Aorta (tissue), 5 donors: ENCODE results near the gene MEIKIN. TPM values are rescaled to one million over a fixed set of nuclear protein-coding genes. Genes with fewer than 3 reads are reported as not detected.
"Not testable (repeated sequence)": the region's sequence is repeated elsewhere in the genome, so short reads cannot be mapped to it uniquely, and the experiment has no call there.

Source experiments
- ATAC-seq: fragments of 200-7000 bp; cut with Tn5 transposase; one replicate; pipeline ENCODE4 v1.9.1; 2022; ENCODE audit warnings: moderate library complexity; ENCODE audit not compliant: low FRiP score
- DNase-seq, 2 donors: peaks; one replicate each; pipeline ENCODE4 v3.0.0-alpha.2; 2020
- H3K27ac ChIP-seq, 2 donors: one replicate each; pipeline ENCODE4 v1.5.1; 2013; ENCODE audit warnings: low read length in 2 of 2, mild to moderate bottlenecking in 2 of 2, moderate library complexity in 2 of 2, control low read depth in 1 of 2, inconsistent platforms in 1 of 2, low read depth in 1 of 2
- H3K27me3 ChIP-seq, 2 donors: one replicate each; pipeline ENCODE4 v1.6.1; 2013; ENCODE audit warnings: control low read depth in 1 of 2, low read length in 1 of 2, mild to moderate bottlenecking in 1 of 2, moderate library complexity in 1 of 2; ENCODE audit not compliant: insufficient read depth in 2 of 2, control insufficient read depth in 1 of 2
- H3K36me3 ChIP-seq, 2 donors: one replicate each; pipeline ENCODE4 v1.6.1; 2013; ENCODE audit warnings: control low read depth in 1 of 2, low read length in 1 of 2, mild to moderate bottlenecking in 1 of 2; ENCODE audit not compliant: insufficient read depth in 2 of 2, control insufficient read depth in 1 of 2
- H3K4me1 ChIP-seq, 2 donors: one replicate each; pipeline ENCODE4 v1.6.1; 2013; ENCODE audit warnings: low read length in 2 of 2, control low read depth in 1 of 2, mild to moderate bottlenecking in 1 of 2, moderate library complexity in 1 of 2; ENCODE audit not compliant: insufficient read depth in 2 of 2, control insufficient read depth in 1 of 2
- H3K4me3 ChIP-seq, 2 donors: one replicate each; pipeline ENCODE4 v1.5.1; 2013; ENCODE audit warnings: low read length in 2 of 2, control low read depth in 1 of 2, mild to moderate bottlenecking in 1 of 2
- H3K9me3 ChIP-seq: one replicate; pipeline ENCODE4 v1.6.1; 2013; ENCODE audit warnings: mild to moderate bottlenecking, low read length; ENCODE audit not compliant: control insufficient read depth
- WGBS, 2 donors: extraction: QIAGEN DNeasy Blood & Tissue Kit; methylation state at CpG; one replicate each; pipeline ENCODE4 v1.1.7; 2013; 5-methylcytosine and 5-hydroxymethylcytosine counted together
- intact Hi-C, 2 donors: fragments of 100-400 bp; cut with DNase I; formaldehyde crosslinking; loops; one replicate each; pipeline versions ENCODE4 v1.14.2 to v1.15.0; 2022
- polyA plus RNA-seq, 2 donors: library from polyadenylated mRNA; stranded (reverse); fragments of 200-250 nt; gene quantifications; one replicate each; pipeline ENCODE4 v1.2.3, GENCODE V29; 2013
- total RNA-seq, 2 donors: library from RNA; stranded (reverse); fragmentation: NEBNext Ultra II Directional; extraction: Animal tissue kit (Norgen Biotek cat#: 25700); gene quantifications; one replicate each; pipeline ENCODE4 v1.2.1, GENCODE V29; 2021
- donor health status: healthy with polysubstance abuse.
- donor health status: Bipolar disorder and iron deficiency.
- donor health status: DM: no; HTN: no; CAD: no.
- donor health status: DM: no; HTN: no; CAD: no.
- donor health status: DM: yes; HTN: yes; CAD: no.

The MEIKIN gene
- total and polyA plus RNA-seq, 4 donors: 1.2 to 3.4 TPM; not detected in 2

DNA sequence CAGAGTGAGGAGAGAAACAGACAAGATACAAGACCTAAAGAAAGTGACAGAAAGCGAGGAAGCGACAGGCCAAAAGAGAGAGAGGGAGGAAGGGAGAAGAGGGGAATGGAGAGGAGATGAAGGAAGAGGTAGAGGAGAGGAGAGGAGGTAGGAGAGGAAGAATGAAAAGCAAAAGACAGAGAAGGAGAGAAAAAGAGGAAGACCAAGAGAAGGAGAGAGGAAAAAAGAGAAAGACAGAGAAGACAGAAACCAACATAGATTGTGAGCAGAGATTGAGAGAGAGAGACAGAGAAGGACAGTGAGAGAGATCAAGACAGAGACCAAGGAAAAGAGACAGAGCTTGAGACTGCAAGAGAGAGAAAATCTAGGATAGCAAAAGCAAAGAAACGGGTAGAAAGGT, 90.0 kb downstream of the MEIKIN start:
- intact Hi-C loops: no loop called here
- DNase-seq (no peak), ATAC-seq (no peak)
- H3K36me3 ChIP-seq: no peaks in the 10 kb centered on the region
- no peaks in the 10 kb centered on the region for H3K27me3 ChIP-seq
- 89 to 91% methylated on average over 3 of the region's 3 CpGs for WGBS, 2 donors
- H3K4me1 ChIP-seq: no peaks in the 10 kb centered on the region
- H3K9me3 ChIP-seq: no peaks in the 10 kb centered on the region
- H3K4me3 ChIP-seq: no peak overlapping the region
- H3K27ac ChIP-seq: no peak overlapping the region

DNA sequence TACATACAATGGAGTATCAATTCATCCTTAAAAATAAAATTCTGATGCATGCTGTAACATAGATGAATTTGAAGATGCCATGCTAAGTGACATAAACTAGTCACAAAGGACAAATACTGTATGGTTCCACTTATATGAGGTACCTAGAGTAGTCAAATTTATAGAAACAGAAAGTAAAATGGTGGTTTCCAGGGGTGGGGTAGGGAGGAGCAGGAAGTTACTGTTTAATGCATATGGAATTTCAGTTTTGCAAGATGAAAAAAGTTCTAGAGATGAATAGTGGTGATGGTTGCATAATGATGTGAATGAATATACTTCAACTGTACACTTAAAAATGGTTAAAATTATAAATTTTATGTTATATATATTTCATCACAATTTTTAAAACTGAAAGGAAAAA, 91.3 kb downstream of the MEIKIN start:
- ATAC-seq (no peak), DNase-seq (no peak)
- Histone ChIP-seq H3K4me1 (no peaks in the 10 kb centered on the region), H3K27ac (no peak overlapping the region), H3K27me3 (no peaks in the 10 kb centered on the region), H3K36me3 (no peaks in the 10 kb centered on the region), H3K9me3 (no peaks in the 10 kb centered on the region), H3K4me3 (no peak overlapping the region)
- intact Hi-C loops: no loop called here

DNA sequence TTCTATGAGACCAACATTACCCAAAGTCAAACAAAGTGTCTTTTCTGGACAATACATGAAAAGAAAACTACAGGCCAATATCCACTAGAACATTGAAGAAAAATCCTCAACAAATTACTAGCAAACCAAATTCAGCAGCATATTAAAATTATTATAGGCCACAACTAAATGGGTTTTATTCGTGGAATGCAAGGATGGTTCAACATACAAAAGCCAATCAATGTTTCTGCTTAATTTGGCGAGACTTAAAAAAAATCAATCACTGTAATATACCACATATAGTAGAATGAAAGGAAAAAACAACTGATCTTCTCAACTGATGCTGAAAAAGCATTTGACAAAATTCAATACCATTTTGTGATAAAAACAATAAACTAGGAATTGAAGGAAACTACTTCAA, 96.8 kb downstream of the MEIKIN start:
- ATAC-seq: no peak
- intact Hi-C loops: no loop called here
- no peak overlapping the region for H3K27ac ChIP-seq

GRCh38 chr5:131846536-131846935, 98.9 kb downstream of the MEIKIN start:
- Histone ChIP-seq H3K36me3 (no peaks in the 10 kb centered on the region), H3K4me1 (no peaks in the 10 kb centered on the region), H3K27me3 (no peaks in the 10 kb centered on the region), H3K4me3 (no peak overlapping the region), H3K27ac (no peak overlapping the region), H3K9me3 (peaks cover 6% of the 10 kb centered on the region)
- WGBS, 2 donors: 51 to 67% methylated on average over 1 of the region's 1 CpG
- no peak for DNase-seq
- no peak for ATAC-seq
- intact Hi-C loops: no loop called here

More for the DNA sequence above, 96.8 kb downstream of the MEIKIN start:
- H3K4me3 ChIP-seq: no peak overlapping the region
- H3K9me3 ChIP-seq: peaks cover 6% of the 10 kb centered on the region
- H3K36me3 ChIP-seq: no peaks in the 10 kb centered on the region
- no peaks in the 10 kb centered on the region for H3K27me3 ChIP-seq
- DNase-seq: no peak
- 71 to 73% methylated on average over 2 of the region's 2 CpGs for WGBS, 2 donors
- H3K4me1 ChIP-seq: no peaks in the 10 kb centered on the region

- no peak for DNase-seq
- H3K4me1 ChIP-seq: no peaks in the 10 kb centered on the region
- H3K27me3 ChIP-seq: no peaks in the 10 kb centered on the region
- no peak for ATAC-seq
- H3K27ac ChIP-seq: no peak overlapping the region
- H3K9me3 ChIP-seq: peaks cover 6% of the 10 kb centered on the region
- intact Hi-C loops: no loop called here
- H3K36me3 ChIP-seq: no peaks in the 10 kb centered on the region
- H3K4me3 ChIP-seq: no peak overlapping the region
These were observed 99.6 kb downstream of the MEIKIN start for GRCh38 chr5:131845828-131846227.

- H3K4me1 ChIP-seq, intact Hi-C loops, H3K9me3 ChIP-seq, H3K4me3 ChIP-seq, DNase-seq, H3K27me3 ChIP-seq, ATAC-seq, H3K27ac ChIP-seq, H3K36me3 ChIP-seq: not testable (repeated sequence)
- WGBS, 2 donors: 88 to 91% methylated on average over 1 of the region's 1 CpG
These were observed 102.5 kb downstream of the MEIKIN start for GRCh38 chr5:131842971-131843370.

DNA sequence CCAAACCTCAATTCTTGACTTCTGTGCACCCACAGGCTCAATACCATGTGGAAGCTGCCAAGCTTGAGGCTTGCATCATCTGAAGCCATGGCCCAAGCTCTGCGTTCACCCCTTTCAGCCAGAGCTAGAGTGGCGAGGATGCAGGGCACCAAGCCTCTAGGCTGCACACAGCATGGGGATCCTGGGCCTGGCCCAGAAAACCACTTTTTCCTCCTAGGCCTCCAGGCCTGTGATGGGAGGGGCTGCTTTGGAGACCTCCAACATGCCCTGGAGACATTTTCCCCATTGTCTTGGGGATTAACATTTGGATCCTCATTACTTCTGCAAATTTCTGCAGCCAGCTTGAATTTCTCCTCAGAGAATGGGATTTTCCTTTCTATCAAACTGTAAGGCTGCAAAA, 112.8 kb downstream of the MEIKIN start:
- intact Hi-C loops: loop anchor here in 1 of 2 donors (10.0 kb wide), 1 partner anchor 162 kb away; no protein-coding TSS in a partner anchor
- not testable (repeated sequence) for H3K4me1 ChIP-seq, DNase-seq, H3K27ac ChIP-seq, H3K27me3 ChIP-seq, H3K9me3 ChIP-seq, H3K36me3 ChIP-seq, ATAC-seq, H3K4me3 ChIP-seq
- WGBS, 2 donors: 86 to 95% methylated on average over 2 of the region's 2 CpGs

DNA sequence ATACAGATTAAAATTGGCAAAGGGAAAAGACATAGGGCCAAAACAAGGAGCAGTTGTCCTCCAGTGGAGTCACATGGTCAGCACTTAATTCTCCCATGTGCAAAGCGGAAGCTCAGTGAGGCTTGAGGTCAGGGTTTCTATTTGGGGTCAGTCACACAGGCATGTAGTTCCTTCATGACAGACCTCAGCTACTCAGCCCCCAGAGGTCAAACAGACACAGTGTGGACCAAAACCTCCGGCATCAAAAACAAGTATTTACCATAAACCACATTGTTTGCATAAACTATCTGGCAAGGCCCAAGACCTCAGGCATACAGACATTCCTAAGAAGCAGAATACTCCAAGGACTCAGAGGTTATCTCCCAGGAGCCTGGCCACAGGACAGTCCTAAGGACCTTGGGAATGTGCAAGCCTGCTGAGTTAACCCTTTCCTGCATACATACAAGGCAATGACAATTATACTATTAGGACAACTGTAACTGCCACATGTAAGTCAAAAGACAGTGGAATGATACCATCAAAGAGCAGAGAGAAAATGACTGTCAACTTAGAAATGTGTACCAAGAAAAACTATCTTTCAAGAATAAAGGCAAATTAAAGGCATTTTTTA, 120.0 kb downstream of the MEIKIN start:
- no peaks in the 10 kb centered on the region for H3K36me3 ChIP-seq
- intact Hi-C loops: no loop called here
- H3K4me1 ChIP-seq: no peaks in the 10 kb centered on the region
- 75% methylated on average over 2 of the region's 2 CpGs for WGBS, 2 donors
- ATAC-seq: no peak
- H3K27ac ChIP-seq: no peak overlapping the region
- no peak for DNase-seq
- H3K4me3 ChIP-seq: no peak overlapping the region
- peaks cover 5% of the 10 kb centered on the region for H3K9me3 ChIP-seq
- no peaks in the 10 kb centered on the region for H3K27me3 ChIP-seq

- H3K4me3 ChIP-seq: no peak overlapping the region
- no peaks in the 10 kb centered on the region for H3K4me1 ChIP-seq
- peaks cover 5% of the 10 kb centered on the region for H3K9me3 ChIP-seq
- H3K27ac ChIP-seq: no peak overlapping the region
- no peak for ATAC-seq
- 90 to 100% methylated on average over 1 of the region's 1 CpG for WGBS, 2 donors
- H3K27me3 ChIP-seq: no peaks in the 10 kb centered on the region
- H3K36me3 ChIP-seq: no peaks in the 10 kb centered on the region
- intact Hi-C loops: no loop called here
- no peak for DNase-seq
These were observed 120.8 kb downstream of the MEIKIN start for GRCh38 chr5:131824631-131825030.
